Activated CD4-positive, alpha-beta T cell treated with anti-CD3 and anti-CD28 coated beads, Interleukin-2, Interleukin-6, amounts not matched to agents 100 ng/mL and 50 ng/mL, durations not matched to agents 16 hours and 8 hours (primary cell): Measurements from ENCODE around the gene HAP1.
"Not testable (repeated sequence)": the region's sequence is repeated elsewhere in the genome, so short reads cannot be mapped to it uniquely, and the experiment has no call there.

Experiments used
- DNase-seq: peaks from one replicate; pipeline ENCODE4 v3.0.0-alpha.2; 2020

Gene HAP1, protein sequence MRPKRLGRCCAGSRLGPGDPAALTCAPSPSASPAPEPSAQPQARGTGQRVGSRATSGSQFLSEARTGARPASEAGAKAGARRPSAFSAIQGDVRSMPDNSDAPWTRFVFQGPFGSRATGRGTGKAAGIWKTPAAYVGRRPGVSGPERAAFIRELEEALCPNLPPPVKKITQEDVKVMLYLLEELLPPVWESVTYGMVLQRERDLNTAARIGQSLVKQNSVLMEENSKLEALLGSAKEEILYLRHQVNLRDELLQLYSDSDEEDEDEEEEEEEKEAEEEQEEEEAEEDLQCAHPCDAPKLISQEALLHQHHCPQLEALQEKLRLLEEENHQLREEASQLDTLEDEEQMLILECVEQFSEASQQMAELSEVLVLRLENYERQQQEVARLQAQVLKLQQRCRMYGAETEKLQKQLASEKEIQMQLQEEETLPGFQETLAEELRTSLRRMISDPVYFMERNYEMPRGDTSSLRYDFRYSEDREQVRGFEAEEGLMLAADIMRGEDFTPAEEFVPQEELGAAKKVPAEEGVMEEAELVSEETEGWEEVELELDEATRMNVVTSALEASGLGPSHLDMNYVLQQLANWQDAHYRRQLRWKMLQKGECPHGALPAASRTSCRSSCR

DNA sequence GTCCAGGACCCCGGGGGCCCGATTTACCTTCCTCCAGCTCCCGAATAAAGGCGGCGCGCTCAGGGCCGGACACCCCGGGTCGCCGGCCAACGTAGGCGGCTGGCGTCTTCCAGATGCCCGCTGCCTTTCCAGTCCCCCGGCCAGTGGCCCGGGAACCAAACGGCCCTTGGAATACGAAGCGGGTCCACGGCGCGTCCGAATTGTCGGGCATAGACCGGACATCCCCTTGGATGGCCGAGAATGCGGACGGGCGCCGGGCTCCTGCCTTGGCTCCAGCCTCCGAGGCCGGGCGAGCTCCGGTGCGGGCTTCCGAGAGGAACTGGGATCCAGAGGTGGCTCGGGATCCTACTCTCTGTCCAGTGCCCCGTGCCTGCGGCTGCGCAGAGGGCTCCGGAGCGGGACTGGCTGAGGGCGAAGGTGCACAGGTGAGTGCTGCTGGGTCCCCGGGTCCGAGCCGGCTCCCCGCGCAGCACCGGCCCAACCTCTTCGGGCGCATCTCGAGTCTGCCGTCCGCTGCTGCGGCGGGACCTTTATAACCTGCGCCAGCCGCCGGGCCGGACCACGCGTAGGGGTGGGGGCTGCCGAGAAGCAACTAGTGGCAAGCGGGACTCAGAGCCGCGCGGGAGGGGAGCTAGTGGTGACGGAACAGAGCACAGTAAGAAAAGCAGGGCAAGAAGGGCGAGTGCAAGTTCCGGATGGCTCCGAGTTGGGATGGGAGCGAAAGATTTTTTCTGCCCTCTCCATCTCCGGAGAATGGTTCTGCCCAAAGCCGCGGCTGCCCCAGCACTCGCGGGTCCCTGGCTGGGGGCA, at the start of gene HAP1:
HAP1 (minus strand) TSS at position 505 of the 810 bp plus-strand sequence; CDS start at position 496, 9 bp downstream.
- no peak for DNase-seq

DNA sequence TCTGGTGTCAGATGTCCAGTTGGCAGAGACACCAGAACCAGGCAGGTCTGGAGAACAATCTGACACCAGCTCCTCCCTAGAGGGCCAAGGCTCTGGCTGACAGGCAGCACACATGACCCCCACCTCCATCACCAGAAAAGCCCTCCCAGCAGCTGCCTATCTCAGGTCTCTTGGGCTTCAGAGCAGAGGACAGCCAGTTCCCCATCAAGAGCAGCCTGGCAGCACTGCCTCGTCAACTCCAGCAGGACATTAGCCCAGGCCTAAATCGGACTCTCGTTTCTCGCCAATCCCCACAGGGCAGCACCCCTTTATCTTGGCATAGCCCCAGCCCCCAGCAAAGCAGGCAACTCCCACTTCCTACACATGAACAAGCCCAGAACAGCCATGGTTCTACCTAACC, 47.7 kb upstream of the HAP1 start:
- no peak for DNase-seq

DNA sequence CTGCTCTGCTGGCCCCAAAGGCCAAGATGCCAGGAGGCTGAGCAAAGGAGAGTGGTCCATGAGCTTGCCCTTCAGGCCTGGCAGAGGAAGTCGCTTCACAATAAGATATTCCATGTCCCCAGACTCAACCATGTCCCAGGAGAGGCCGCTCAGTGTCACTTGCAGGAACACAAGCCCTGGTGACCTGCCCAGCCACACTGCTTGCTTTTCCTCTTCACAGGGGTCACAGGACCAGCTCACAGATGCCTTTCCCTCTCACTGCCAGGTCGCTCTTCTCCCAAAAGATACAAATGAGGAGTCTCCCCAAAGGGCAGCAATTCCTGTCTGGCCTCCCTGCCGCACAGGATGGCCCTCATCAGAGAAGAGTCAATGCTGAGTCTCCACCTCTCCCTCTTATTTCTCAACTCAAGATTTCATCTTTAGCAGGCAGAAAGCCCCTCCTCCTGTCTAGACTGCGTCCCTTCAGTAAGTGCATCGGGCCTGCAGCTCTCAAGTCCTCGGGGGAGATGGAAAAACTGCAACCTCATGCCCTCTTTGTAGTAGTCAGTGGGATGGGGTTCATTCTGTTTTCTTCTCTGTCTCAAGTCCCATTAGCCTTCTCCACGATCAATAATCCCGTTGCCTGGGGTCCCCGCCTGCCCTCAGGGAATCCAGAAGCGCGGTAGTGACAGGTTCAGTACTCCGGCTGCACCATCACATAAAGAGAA, 47.1 kb upstream of the HAP1 start:
- DNase-seq = no peak

DNA sequence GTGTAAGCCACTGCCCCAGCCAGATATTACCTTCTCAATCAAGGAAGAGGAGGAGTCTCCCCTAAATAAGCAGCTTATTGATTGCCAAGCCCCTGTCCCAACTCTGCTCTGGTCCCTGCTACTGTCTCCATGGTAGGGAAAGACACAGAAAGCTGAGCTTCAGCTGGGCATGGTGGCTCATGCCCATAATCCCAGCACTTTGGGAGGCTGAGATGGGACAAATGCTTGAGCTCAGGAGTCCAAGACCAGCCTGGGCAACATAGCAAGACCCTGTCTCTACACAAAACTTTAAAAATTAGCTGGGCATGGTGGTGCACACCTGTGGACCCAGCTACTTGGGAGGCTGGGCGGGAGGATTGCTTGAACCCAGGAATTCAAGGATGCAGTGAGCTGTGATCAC, 45.5 kb upstream of the HAP1 start:
- DNase-seq = no peak

DNA sequence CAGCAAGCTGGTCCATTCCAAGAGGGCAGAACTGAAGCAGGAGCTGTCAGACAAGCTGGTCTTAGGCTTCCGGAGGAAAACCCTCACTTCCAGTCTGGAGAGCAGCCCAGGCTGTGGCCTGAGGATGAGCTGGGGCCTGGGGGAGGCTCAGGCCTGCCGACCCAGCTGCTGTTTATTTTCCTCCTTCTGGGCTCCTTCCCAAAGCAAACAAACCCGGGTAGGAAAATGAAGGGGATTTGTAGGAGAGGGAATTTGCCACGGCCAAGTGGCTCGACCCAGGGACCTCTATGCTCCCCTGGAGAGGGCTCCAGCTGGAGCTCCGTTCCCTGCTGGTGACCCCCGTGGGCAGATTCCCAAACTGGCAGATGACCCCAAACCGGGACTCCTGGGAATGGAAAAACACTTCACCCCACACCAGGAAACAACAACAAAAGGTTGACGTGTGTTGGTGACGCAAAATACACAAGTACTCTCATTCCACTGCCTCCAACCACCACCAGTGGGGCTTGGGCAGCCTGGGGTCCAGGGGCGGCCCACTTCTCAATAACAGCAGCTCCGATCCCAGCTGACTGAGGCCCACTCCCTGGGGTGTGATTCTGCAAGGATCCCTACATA, 43.2 kb upstream of the HAP1 start:
- DNase-seq = no peak

DNA sequence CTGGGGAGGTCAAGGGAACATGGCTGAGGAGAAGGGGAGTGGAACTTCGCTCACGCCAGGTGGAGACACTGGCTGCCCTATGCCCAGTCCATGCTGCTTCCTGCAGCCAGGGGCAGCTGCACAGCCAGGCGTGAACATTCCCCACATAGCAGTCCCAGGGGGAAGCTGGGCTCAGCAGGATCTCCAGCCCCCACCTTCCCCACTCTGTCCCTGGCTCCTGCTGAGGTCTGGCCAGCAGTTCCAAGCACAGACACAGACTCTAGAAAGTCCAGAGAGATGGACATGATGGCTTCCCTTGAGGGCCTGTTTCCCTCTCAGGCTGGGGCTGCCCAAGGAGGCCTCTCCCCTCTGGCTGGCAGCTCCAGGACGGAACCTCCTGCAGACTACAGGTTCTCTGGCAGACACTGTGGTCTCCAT, 42.7 kb upstream of the HAP1 start:
- no peak for DNase-seq

DNA sequence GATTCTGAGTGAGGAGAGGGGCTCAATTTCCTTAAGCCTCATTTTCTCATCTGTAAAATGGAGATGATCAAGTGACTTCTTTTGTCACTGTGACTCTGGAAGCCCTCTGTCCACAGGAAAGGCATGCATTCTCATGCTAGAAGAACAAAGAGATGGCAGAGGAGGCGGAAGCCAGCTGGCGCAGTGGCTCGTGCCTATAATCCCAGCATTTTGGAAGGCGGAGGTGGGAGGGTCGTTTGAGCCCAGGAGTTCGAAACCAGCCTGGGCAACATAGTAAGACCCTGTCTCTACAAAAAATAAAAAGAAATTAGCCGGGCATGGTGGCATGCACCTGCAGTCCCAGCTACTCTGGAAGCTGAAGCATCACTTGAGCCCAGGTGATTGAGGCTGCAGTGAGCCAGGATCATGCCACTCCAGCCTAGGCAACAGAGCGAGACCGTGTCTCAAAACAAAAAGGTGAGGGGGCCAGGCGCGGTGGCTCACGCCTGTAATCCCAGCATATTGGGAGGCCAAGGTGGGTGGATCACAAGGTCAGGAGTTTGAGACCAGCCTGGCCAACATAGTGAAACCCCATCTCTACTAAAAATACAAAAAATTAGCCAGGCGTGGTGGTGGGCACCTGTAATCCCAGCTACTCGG, 41.9 kb upstream of the HAP1 start:
- not testable (repeated sequence) for DNase-seq

DNA sequence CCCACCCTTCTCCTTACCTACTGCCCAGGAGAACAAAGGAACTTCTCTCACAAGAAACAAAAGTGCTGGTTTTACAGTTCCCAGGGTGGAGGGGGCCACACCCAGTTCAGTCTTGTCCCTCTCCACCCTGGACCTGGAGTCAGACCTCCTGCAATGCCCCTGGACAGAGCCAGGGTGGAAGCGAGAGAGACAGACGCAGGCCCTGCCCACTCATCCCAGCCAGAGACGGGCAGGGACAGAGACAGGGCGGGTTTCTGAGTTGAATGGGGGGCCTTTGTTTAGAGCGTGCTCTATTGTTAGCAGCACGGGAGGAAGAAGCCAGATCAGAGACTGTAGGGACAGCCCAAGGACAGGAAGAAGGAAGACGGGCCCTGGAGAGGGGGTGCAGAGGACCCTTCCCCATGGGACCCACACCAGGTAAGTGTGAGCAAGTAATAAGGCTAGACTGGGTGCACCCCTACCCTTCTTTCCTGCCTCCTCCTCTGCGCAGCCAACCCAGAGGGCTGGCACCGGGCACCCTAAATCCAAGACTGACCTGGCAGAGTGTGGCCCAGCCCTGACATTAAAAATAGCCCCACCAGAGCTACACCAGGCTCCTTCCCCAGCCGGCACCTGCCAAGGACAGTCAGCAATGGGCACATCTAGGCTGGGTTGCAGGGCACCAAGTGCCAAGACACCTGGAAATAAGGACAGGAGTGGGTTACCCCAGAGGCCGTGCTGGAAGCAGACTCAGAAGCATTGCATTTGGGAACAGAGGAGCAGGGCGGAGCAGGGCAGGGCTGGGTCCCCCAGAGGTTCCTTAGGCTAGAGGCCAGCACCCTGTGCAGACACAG, 41.2 kb upstream of the HAP1 start:
- no peak for DNase-seq

DNA sequence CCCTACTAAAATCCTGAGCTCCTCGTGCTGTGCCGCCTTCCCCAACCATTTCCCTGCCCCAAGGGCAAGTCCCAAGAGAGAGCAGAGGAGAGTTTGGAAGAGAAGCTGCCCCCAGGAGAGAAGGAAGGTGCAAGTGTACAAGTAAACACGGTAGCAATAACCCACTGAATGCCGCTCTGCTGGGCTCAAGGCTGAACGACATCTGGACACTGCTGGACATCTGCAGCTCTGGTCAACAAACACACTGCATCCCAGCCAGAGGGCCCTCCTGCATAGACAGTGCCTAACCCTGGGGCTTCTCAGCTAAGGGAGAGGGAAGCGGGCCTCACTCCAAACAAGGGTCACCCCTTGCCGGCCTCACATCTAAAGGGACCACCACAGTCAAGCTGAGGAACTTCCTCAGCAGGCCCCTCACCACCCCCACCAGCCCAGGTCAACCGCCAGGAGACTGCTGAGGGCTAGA, 39.3 kb upstream of the HAP1 start:
- no peak for DNase-seq

DNA sequence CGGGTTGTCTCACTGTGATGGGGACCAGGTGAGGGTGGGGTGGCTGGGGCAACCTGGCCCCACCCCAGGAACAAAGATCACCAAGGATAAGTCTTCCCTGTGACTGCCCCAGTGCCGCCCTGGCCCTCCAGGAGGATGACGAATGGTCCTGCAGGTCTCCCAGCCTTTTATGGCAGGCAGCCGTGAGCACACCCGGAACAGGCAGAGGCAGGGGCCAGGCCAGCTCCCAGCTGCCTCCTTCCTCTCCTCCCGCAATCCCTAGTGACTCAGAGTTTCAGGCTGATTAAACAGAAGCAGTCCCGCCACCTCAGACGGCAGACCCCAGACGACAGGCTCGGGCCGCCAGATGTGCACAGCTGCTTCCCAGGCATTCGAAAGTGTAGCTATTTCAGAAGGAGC, 38.7 kb upstream of the HAP1 start:
- no peak for DNase-seq

DNA sequence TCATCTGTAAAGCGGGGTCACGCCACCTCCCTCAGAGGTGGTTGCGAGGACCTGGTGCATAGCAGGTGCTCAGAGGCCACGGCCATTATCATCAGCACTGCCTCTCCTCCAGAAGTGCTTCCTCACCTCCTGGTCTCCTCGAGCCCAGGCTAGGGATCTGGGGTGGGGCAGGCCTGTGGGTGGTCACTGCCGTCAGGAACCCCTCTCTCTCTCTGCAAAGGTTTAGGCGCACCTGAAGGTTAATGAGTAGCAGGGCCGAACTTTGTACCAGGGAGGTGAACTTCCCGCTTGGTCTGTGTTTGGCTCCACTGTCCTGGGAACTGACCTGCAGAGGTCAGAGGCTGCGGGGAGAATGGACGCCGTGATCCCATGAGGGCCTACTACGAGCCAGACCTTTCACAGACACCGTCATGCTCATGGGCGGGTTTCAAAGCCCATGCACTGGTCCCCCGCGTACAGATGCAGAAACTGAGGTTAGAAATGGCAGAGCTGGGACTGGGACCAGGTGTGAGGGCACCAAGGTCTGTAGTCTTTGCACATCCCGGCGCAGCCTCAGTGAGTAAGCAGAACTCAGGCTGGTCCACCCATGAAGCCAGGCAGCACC, 38.2 kb upstream of the HAP1 start:
- no peak for DNase-seq

DNA sequence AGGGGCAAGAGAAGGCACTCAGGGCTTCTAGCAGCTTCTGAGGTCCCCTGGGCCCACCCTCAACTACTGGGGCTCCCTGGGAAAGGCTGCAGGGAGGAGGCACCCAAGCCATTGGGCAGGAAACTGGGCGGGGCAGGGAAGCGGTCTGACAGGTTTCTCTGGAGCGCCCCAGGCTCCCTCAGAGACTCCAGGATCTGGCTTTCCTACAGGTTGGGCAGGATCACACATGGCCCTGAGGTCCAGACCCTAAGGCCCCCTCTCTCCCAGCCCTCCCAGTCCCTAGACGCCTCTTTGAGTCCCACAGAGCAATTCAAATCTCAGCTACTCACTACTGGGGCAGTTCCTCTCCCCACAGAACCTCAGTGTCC, 37.8 kb upstream of the HAP1 start:
- no peak for DNase-seq

DNA sequence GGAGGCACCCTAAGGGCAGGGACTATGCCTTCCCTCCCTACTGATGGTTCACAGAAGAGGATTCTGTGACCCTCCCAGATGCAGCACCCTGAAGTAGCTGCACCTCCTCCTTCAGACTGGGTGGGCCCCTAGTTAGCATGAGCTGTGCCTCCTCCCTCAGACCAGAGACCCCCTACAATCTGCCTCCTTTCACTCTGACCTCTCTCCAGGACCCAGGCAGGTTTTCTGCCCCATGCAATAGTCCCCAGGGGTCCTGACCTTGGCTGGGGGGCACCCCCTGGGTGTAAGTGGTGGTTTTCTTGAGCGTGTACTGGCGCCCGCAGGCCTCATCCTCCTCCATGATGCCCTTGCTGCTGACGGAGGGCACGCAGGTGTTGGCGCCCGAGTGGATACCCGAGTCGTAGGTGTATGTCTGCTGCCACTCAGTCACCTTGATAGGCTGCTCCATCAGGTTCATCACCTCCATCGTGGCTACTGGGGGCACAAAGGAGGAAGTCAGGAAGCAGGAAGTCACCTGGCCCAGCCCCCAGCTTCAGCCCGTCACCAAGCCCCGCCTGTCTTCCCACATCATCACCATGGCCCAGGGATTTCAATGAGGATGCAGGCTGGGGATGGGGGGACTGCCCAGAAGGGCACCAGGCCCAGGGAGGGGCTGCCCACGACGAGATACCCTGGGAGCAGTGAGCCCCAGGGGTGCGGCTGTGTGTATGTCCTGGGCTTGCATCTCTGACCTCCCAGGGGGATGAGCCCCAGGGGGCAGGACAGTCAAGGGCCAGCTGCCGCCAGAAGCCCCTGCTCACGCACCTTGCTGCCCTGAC, 37.2 kb upstream of the HAP1 start:
- DNase-seq = no peak

DNA sequence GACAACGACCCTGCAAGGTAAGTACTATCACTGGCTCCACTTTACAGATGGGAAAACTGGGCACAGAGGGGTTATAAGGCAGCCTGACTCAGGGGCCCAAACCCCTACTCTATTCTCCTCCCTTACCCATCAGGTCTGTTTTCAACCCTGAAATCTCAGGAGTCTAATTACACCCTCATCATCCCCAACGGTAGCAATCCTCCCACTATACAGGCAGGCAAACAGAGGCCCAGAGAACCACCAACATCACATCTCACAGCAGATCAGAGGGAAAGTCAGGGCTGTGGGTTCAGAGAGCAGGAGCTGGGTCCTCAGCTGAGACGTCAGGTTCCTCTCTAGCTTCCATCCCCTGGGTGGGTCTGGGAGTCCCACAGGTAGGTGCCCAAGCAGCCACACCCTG, 35.5 kb upstream of the HAP1 start:
- no peak for DNase-seq

DNA sequence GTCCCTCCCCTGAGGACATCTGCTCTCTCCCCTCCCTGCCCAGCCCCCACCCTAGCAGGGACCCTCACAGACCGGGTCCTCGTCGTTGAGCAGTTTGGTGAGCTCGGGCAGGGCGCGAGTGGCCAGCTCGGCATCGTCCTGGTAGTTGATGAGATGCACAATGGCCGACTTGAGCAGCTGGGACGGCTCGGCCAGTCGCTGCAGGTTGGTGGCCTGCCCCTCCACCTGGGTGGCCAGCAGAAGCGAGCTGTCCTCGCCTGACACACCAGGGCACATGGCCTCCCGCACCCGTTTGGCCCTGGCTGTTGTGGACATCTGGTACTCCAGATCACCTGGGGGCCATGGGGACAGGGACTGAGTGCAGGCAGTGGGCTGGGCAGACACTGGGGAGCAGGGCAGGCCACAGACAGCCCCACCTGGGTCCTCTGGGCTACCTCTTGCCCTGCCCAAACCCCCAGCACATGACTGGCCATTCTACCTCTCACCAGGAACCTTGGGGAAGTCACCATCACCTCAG, 35.0 kb upstream of the HAP1 start:
- no peak for DNase-seq

DNA sequence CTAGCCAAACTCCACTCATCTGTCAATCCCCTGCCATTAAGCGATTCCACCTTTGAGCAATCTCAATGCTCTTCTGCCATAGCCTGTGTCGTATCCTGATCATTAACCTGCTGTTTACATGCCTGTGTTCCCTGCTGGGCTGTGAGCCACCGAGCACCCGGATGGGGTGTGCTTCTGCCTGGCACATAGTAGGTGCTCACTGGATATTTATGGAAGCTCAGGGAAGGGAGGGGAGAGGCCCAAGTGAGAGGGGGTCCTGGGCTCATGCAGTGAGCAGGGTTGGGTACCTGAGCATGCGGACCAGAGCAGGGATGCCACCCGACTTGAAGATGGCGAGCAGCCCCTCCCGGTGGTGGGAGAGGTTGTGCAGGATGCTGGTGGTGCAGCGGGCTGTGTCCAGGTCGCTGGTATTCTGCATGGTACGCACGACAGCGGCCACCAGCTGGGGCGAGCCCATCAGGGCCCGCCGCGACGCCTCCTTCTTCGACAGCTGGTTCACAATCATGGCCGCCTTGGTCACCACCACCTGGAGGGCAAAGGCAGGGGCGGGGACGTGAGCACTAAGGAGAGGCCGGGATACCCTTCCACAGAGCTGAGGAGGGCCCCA, 34.3 kb upstream of the HAP1 start:
- no peak for DNase-seq

DNA sequence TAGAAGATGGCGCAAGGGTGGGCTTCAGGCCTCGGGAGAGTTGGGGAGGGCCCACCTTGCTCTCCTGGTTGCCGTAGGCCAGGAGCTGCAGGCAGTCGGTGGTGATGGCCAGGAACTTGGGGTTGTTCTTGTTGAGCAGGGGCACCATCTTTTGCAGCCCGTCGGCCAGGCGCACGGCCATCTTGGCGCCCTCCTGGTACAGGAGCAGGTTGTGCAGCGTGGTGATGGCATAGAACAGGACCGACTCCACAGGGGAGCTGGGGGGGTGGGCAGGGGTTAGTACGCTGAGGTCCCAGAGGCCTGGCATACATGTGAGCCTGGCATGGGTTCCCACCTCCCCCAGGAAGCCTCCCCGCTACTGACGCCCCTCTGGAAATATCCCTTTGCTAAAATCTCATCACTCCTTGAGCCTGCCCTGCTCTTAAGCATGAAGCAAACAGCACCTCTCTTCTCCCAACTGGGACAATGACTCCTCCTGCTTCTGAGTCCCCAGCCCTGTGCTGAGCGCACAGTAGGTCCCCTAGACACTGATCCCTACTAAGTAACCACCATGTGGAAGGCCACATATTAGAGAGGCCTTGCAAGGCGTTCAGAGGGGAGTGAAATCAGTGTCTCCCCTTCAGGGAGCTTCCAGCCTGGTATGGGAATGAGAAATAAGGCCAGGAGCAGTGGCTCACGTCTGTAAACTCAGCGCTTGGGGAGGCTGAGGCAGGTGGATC, 33.0 kb upstream of the HAP1 start:
- DNase-seq = no peak

DNA sequence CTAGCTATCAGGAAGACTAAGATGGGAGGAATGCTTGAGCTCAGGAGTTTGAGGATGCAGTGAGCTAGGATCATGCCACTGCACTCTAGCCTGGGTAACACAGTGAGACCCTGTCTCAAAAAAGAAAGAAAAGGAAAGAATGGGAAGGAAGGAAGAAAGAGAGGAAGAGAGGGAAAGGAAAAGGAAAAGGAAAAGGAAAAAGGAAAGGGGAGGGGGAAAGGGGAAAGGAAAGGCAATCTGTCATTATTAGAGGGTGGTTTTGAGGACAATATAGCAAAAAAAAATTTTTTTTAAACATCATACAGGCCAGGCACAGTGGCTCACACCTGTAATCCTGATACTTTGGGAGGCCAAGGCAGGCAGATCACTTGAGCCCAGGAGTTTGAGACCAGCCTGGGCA, 31.7 kb upstream of the HAP1 start:
- DNase-seq = no peak
